Stimulated activated CD8-positive, alpha-beta memory T cell treated with anti-CD3 and anti-CD28 coated beads, Interleukin-12 subunit alpha, Interleukin-12 subunit beta, amount 100 ng/mL, for 24 hours (primary cell): ENCODE results near the gene SLC44A5.
"Not testable (repeated sequence)": the region's sequence is repeated elsewhere in the genome, so short reads cannot be mapped to it uniquely, and the experiment has no call there.

ENCODE experiments used
- DNase-seq: peaks from one replicate; pipeline ENCODE4 v3.0.0-alpha.2; 2020; ENCODE audit errors: extremely low read depth

SLC44A5 gene

DNA sequence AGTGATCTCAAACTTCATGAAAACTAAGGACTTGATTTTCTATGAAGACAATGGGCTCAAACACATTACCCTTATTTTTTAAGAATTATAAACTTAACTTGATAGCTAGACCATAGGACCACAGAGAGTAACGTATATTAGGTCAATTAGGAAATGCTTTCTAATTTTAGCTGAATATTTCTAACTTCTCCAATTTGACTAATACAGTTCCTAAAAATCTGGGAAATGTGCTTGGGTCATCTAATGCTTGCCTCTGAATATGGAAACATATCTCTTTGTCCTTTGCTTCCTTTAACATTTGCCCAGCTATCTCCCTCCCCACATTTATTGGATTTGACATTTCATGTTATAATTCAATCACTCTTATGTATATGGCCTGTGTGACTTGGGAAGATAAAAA, 335.3 kb downstream of the SLC44A5 start:
- DNase-seq: no peak

DNA sequence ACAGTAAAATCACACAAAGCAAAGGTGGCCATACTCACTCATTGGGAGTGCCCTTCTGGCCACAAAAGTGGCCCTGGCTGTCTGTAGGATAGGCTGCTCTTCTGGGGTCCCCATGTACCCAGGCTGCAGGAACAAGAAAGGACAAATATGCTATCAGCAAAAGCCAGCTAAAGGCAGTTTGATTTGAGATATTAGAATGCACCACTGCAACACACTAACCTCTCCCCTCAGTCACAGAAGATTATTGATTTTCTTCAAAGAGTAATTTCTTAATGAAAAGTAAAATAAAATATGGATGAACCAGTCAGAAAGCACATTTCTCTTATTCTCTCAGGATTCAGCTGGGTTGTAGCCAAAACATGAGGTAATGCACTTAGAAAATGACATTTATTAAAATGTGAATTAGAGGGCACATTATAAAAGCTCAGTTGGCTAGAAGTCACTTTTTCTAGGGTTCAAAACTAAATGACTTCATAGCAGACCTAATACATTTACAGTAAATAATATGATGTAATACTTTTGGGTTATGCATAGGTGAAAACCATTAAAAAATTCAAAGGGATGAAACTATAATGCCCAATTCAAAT, 335.9 kb downstream of the SLC44A5 start:
- no peak for DNase-seq

DNA sequence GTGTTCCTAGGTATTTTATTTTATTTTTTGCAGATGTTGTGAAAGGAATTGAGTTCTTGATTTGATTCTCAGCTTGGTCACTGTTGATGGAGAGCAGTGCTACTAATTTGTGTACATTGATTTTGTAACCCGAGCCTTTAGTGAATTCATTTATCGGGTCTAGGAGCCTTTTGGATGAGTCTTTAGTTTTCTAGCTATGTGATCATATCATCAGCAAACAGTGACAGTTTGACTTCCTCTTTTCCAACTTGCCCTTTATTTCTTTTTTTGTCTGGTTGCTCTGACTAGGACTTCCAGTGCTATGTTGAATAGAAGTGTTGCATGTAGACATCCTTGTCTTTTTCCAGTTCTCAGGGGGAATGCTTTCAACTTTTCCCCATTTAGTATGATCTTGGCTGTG, 337.8 kb downstream of the SLC44A5 start:
- DNase-seq: no peak

DNA sequence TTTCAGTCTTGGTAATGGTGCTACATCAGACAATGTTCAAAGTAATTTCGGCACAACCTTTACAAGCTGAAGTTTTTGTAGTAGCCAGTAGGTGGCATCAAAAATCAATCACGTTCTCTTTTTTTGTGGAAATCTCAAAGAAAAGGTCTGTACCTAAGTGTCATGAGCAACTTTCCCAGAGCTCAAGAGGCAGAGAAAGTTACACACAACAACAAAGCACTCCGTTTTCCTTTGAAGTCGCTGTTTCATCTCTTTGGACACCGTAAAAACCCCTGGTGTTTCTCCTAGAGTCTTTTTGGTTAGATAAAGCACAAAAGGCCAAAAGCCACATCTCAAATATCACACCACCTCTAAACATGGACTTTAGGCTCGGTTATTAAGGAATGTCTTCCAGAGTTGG, 345.1 kb downstream of the SLC44A5 start:
- no peak for DNase-seq

DNA sequence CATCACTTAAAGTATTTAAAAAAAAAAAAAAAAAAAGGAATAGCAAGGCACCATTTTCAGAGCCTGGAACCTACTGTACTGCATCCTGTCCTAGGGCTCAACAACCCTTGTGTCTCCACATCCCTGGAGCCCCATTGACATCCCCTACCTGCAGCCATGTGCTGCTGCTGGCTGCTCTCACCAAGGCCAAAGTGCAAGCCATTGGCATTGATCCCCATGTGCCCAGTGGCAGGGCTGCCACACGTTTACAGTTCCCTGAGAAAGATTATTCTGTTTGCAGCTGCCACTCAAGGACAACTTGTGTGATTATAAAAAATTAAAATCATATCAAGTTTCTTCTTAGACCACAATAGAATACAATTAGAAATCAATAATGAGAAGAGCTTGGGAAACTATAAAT, 346.8 kb downstream of the SLC44A5 start:
- DNase-seq: no peak

DNA sequence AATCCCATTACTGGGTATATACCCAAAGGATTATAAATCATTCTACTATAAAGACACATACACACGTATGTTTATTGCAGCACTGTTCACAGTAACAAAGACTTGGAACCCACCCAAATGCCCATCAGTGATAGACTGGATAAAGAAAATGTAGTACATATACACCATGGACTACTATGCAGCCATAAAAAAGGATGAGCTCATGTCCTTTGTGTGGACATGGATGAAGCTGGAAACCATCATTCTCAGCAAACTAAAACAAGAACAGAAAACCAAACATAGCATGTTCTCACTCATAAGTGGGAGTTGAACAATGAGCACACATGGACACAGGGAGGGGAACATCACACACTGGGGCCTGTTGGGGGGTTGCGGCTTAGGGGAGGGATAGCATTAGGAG, 347.3 kb downstream of the SLC44A5 start:
- not testable (repeated sequence) for DNase-seq

DNA sequence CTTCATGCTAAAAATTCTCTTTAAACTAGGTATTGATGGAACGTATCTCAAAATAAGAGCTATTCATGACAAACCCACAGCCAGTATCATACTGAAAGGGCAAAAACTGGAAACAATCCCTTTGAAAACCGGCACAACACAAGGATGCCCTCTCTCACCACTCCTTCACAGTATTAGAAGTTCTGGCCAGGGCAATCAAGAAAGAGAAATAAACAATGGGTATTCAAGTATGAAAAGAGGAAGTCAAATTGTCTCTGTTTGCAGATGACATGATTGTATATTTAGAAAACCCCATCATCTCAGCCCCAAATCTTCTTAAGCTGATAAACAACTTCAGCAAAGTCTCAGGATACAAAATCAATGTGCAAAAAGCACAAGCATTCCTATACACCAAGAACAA, 349.0 kb downstream of the SLC44A5 start:
- not testable (repeated sequence) for DNase-seq

DNA sequence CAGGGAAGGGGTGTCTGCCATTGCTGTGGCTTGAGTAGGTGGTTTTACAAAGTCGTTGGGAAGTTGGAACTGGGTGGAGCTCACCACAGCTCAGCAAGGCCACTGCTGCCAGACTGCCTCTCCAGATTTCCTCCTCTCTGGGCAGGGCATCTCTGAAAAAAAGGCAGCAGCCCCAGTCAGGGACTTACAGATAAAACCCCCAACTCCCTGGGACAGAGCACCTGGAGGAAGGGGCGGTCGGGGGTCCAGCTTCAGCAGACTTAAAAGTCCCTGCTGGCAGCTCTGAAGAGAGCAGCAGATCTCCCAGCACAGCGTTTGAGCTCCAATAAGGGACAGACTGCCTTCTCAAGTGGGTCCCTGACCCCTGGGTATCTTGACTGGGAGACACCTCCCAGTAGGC, 352.6 kb downstream of the SLC44A5 start:
- no peak for DNase-seq

- no peak for DNase-seq
Observed at GRCh38 chr1:75257424-75257823, 353.5 kb downstream of the SLC44A5 start.

DNA sequence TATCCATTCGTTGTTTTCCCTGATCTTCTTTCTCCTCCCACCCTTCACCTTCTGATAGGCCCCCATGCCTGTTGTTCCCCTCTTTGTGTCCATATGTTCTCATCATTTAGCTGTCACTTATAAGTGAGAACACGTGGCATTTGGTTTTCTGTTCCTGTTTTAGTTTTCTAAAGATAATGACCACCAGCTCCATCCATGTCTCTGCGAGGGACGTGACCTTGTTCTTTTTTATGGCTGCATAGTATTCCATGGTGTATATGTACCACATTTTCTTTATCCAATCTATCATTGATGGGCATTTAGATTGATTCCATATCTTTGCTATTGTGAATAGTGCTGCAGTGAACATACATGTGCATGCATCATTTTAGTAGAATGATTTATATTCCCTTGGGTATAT, 360.8 kb downstream of the SLC44A5 start:
- not testable (repeated sequence) for DNase-seq

DNA sequence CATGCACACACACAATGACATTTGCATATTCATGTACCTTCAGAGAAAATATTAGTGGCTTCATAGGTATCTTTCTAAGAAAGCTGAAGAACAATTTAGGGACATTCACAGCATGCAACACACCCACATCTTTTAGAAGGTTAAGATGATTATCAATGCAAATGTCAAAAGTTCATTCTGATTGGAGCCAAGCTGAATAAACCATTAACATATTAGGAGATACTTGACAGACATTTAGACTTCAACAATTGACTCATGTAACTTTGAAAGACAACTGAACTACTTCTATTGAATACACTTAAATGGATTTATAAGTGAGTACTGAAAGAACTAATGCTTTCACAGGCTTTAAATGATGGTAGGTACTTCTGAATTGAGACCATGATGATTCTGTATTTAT, 365.7 kb downstream of the SLC44A5 start:
- DNase-seq: no peak

GRCh38 chr1:75243124-75243523, 367.8 kb downstream of the SLC44A5 start:
- no peak for DNase-seq

DNA sequence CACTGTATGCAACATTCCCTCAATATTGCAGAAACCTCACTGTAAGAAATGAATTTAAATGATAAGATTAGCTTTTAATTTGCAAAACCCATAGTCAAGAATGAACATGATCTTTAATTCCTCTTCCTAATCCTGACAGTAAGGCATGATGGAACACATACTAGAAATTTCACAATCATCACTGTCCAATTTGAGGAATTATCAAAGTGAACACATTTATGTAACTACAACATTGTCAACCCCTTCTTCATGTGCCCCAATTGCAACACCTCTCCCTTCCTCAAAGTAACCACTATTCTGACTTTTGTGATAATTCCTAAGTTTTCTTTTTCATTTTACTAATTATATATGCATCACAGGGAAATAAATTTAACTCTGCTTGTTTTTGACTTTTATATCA, 373.6 kb downstream of the SLC44A5 start:
- no peak for DNase-seq

GRCh38 chr1:75234562-75234961, 376.4 kb downstream of the SLC44A5 start:
- DNase-seq: no peak

- no peak for DNase-seq
Observed at GRCh38 chr1:75233302-75233929, 377.5 kb downstream of the SLC44A5 start.

DNA sequence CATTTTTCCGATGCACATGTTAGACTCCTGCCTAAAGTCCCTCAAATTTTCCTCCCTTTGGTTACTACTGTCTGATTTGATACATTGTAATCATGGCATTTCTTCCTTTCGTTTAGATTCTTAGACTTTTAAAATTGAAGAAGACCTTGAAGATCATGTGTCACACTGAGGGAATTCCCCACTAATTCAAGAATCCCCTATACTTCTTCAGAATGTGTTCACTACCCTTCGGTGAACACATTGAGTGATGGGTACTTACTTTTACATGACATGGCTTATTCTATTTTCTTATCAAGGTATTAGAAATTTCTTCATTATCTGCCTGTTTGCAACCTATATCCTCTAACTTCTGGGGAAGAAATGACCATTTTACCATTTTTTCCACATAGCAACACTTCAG, 390.8 kb downstream of the SLC44A5 start:
- DNase-seq: no peak

DNA sequence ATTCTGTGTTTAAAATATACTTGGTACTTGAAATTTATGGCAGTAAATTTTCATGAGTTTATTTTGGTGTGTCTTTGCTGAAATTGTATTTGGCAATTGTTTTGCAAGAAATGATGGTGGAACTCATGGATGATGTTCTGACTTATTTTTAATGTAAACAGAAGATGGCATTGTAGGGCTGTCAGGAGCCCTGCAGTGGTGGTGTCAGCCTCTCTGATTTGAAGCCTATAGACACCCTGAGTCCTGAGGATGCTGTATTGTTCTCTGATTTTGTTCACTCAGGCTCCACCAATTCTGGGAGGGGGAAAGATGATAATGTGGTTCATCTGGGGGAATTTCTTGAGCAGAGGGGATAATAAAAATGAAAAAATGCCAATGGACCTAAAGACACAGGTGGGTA, 396.9 kb downstream of the SLC44A5 start:
- no peak for DNase-seq

DNA sequence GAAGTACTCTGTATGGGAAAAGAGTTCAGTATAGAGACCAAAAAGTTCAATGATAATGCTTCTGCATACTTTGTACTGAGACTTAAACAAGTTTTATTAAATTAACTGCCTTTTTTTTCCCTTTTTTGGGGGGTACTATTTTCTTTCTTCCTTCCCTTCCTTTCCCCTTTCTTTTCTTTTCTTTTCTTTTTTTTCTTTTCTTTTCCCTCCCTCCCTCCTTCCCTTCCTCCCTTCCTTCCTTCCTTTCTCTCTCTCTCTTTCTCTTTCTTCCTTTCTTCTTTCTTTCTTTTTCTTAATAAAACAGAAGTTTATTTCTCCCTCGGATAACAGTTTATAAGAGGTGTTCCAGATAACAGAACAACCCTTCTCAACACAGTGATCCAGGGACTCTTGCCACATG, 399.3 kb downstream of the SLC44A5 start:
- DNase-seq: no peak

GRCh38 chr1:75208862-75209261, 402.1 kb downstream of the SLC44A5 start:
- no peak for DNase-seq

GRCh38 chr1:75203415-75204277, 407.3 kb downstream of the SLC44A5 start:
- no peak for DNase-seq

DNA sequence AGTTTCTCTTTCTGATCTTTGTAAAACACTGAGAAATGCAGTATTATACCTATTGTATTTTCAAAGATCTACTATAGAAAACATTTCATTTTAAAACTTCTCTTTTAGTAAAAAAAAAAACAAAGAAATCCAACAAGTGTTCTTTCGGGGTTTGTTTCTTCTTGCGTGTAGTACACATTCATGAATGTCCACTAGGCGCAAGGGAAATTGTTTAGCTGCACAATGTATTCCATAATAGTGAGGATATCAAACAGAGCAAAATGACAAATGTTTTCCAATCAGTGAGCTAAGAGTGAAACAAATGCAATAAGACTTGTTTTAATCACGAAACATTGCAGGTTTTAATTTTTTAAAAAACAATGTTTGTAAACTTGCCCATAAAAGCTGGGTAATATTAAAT, 408.2 kb downstream of the SLC44A5 start:
- DNase-seq: no peak

GRCh38 chr1:75198761-75199160, 412.2 kb downstream of the SLC44A5 start:
- no peak for DNase-seq

DNA sequence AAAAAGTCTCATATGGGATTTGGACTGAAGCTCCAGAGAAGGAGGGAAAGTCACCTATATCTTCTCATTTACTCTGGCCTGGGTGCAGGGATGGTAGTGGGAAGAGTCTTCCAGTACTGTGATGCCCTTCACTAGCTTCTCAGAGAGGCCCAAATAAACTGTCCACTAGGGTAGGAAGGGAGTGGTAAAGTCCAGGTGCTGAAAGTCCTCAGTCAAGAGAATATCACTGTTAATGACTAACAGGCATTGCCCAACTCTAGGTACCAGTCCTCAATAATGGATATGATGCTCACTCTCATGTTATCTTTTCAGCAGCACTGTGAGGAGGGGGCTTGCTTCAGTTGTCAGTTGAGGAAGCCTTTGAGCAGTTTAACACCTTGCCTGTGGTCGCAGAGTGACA, 412.8 kb downstream of the SLC44A5 start:
- no peak for DNase-seq
